ENCODE results near the gene PACRG. TPM values are rescaled to one million over a fixed set of nuclear protein-coding genes. Genes with fewer than 3 reads are reported as not detected.

The PACRG gene
- total RNA-seq, 1 donor = under 0.01 TPM

DNA sequence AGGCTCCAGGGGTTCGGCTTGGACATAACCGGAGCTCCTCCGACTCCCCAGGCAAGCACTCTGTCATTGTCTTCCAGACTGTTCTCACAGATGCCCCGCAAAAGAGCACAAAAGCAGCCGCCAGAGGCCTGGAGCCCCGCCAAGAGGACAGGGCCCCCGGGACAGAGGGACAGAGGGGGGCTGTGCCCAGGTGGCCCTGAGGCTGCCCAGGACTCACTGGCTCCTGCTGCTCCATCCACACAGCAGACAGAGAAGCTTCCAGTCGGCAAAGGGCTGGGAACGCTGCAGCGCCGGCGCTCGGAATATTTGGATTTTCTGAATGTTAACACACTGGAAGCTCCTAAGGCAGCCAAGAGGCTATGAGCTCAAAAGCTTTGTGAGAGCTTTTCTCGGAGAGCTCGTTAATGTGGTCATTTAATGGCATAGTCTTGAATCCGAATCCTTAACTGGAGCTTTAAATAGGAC is 618.8 kb downstream of the PACRG start:
- DNase-seq (ENCODE audit: low read depth) = peak; percentile 42
- no peak overlapping the region for H3K4me3 ChIP-seq (ENCODE audit: low read depth, low read length)
- TF ChIP-seq, protein P1, sequence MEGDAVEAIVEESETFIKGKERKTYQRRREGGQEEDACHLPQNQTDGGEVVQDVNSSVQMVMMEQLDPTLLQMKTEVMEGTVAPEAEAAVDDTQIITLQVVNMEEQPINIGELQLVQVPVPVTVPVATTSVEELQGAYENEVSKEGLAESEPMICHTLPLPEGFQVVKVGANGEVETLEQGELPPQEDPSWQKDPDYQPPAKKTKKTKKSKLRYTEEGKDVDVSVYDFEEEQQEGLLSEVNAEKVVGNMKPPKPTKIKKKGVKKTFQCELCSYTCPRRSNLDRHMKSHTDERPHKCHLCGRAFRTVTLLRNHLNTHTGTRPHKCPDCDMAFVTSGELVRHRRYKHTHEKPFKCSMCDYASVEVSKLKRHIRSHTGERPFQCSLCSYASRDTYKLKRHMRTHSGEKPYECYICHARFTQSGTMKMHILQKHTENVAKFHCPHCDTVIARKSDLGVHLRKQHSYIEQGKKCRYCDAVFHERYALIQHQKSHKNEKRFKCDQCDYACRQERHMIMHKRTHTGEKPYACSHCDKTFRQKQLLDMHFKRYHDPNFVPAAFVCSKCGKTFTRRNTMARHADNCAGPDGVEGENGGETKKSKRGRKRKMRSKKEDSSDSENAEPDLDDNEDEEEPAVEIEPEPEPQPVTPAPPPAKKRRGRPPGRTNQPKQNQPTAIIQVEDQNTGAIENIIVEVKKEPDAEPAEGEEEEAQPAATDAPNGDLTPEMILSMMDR (IDR thresholded peaks at IDR 0.05; ENCODE audit: insufficient read depth, low read depth, low read length) = no peak

GRCh38 chr6:163347021-163347446 is 619.3 kb downstream of the PACRG start:
- DNase-seq (ENCODE audit: low read depth) = peak; percentile 38
- H3K4me3 ChIP-seq (ENCODE audit: low read depth, low read length) = no peak overlapping the region
- TF ChIP-seq, protein P1 (IDR thresholded peaks at IDR 0.05; ENCODE audit: insufficient read depth, low read depth, low read length) = no peak

GRCh38 chr6:163348789-163349680 is 621.3 kb downstream of the PACRG start:
- DNase-seq (ENCODE audit: low read depth) = no peak
- TF ChIP-seq, protein P1 (IDR thresholded peaks at IDR 0.05; ENCODE audit: insufficient read depth, low read depth, low read length) = no peak
- H3K4me3 ChIP-seq (ENCODE audit: low read depth, low read length) = no peak overlapping the region

- DNase-seq (ENCODE audit: low read depth) = no peak
- H3K4me3 ChIP-seq (ENCODE audit: low read depth, low read length) = no peak overlapping the region
- TF ChIP-seq, protein P1 (IDR thresholded peaks at IDR 0.05; ENCODE audit: insufficient read depth, low read depth, low read length) = no peak
Observed at GRCh38 chr6:163349696-163350095, 621.9 kb downstream of the PACRG start.

- TF ChIP-seq, protein P1 (IDR thresholded peaks at IDR 0.05; ENCODE audit: insufficient read depth, low read depth, low read length) = no peak
- no peak overlapping the region for H3K4me3 ChIP-seq (ENCODE audit: low read depth, low read length)
- DNase-seq (ENCODE audit: low read depth) = no peak
Observed at GRCh38 chr6:163351013-163351412, 623.2 kb downstream of the PACRG start.

DNA sequence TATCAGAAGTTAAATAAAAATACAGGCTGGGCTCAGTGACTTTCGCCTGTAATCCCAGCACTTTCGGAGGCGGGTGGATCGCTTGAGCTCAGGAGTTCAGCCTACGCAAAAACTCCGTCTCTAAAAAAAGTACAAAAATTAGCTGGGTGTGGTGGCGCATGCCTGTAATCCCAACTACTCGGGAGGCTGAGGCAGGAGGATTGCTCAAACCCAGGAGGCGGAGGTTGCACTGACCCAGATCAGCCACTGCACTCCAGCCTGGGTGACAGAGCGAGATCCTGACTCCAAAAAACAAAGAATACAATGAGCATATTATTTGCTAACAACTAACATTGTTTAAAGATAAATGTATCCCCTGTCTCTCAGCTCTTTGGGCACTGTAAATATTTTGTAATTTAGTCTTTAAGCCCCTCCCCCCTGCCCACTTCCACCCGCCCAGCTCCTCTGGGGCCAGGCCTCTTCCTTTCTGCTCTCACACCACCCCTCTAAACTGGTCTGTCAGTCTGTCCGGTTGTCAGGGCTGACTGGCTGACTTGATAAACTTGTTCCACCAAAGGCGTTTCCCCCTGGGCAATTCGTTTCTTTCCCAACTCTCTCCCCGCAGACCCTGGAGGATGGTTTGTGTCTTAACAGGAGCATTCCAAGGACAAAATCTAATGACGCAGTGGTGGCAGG is 624.4 kb downstream of the PACRG start:
- no peak for DNase-seq (ENCODE audit: low read depth)
- TF ChIP-seq, protein P1 (IDR thresholded peaks at IDR 0.05; ENCODE audit: insufficient read depth, low read depth, low read length) = no peak
- H3K4me3 ChIP-seq (ENCODE audit: low read depth, low read length) = no peak overlapping the region

Data from fibroblast of villous mesenchyme (primary cell).